Measurements from ENCODE around the gene CCDC85C. TPM values are rescaled to one million over a fixed set of nuclear protein-coding genes. Genes with fewer than 3 reads are reported as not detected.

CCDC85C gene
- total and polyA plus RNA-seq, 4 experiments from 2014 or later = 0.36 to 14.4 (median 7.9) TPM

- no peak overlapping the region for H3K27ac Mint-ChIP-seq
- H3K36me3 Mint-ChIP-seq = no peaks in the 10 kb centered on the region
- no peak overlapping the region for H3K4me3 Mint-ChIP-seq
- Histone ChIP-seq H3K4me1 (ENCODE audit: insufficient read depth, low read length) (no peaks in the 10 kb centered on the region), H3K9me3 (ENCODE audit: control insufficient read depth in 1 of 2, low read length in 2 of 2) (no peaks in the 10 kb centered on the region), H3K27me3 (ENCODE audit: insufficient read depth, low read length) (no peaks in the 10 kb centered on the region), H3K27ac (ENCODE audit: low read depth, low read length) (no peak overlapping the region), H3K36me3 (ENCODE audit: insufficient read depth, low read length) (no peaks in the 10 kb centered on the region), H3K4me3 (ENCODE audit: low read length in 2 of 2) (no peak overlapping the region)
- CTCF ChIA-PET (ENCODE audit: partially characterized antibody) = no interaction called here
- peaks cover 0 to 1% of the 10 kb centered on the region in 2 donors for H3K27me3 Mint-ChIP-seq
- H3K9me3 Mint-ChIP-seq = no peaks in the 10 kb centered on the region
- peaks cover 0 to 23% (median 5%) of the 10 kb centered on the region in 4 donors for H3K4me1 Mint-ChIP-seq
- no peak for DNase-seq
- POLR2A ChIA-PET (ENCODE audit: partially characterized antibody) = no interaction called here
- intact Hi-C loops (cut with micrococcal nuclease) = no loop called here
Measured at GRCh38 chr14:99548871-99549515, 55.0 kb downstream of the CCDC85C start.

DNA sequence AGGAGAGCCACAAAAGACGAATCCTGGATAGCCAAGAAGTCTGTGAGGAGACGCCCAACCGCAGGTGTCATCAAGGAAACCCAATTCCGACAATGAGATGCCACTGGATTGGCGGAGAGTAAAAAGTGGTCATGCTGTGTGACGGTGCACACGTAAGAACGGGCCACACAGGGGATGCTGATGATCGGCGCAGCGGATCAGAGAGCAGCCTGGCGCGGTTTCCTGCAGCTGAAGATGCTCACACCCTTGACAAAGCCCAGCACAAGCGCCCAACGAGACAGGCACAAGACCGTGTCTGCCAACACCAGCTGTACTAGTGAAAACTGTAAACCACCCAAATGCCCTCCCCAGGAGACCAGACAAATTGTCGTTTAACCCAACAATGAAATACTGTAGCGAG, 55.8 kb downstream of the CCDC85C start:
- no peaks in the 10 kb centered on the region for H3K9me3 ChIP-seq (ENCODE audit: control insufficient read depth in 1 of 2, low read length in 2 of 2)
- Mint-ChIP-seq H3K27me3 (peaks cover 0 to 1% of the 10 kb centered on the region in 2 donors), H3K36me3 (no peaks in the 10 kb centered on the region), H3K4me1 (peaks cover 2 to 29% (median 7%) of the 10 kb centered on the region in 4 donors), H3K9me3 (no peaks in the 10 kb centered on the region), H3K4me3 (no peak overlapping the region), H3K27ac (no peak overlapping the region)
- no peaks in the 10 kb centered on the region for H3K4me1 ChIP-seq (ENCODE audit: insufficient read depth, low read length)
- H3K36me3 ChIP-seq (ENCODE audit: insufficient read depth, low read length) = no peaks in the 10 kb centered on the region
- H3K4me3 ChIP-seq (ENCODE audit: low read length in 2 of 2) = no peak overlapping the region
- POLR2A ChIA-PET (ENCODE audit: partially characterized antibody) = no interaction called here
- H3K27me3 ChIP-seq (ENCODE audit: insufficient read depth, low read length) = no peaks in the 10 kb centered on the region
- CTCF ChIA-PET (ENCODE audit: partially characterized antibody) = interaction anchor here (0.6 kb wide), 1 partner anchor 44 kb away, joined by 3 read pairs; no protein-coding TSS in a partner anchor
- intact Hi-C loops (cut with micrococcal nuclease) = no loop called here
- DNase-seq = no peak
- H3K27ac ChIP-seq (ENCODE audit: low read depth, low read length) = no peak overlapping the region

GRCh38 chr14:99546234-99546879, 57.6 kb downstream of the CCDC85C start:
- Mint-ChIP-seq H3K9me3 (no peaks in the 10 kb centered on the region), H3K4me1 (peaks cover 5 to 39% (median 11%) of the 10 kb centered on the region in 4 donors), H3K4me3 (no peak overlapping the region), H3K27me3 (peaks cover 0 to 1% of the 10 kb centered on the region in 2 donors), H3K36me3 (no peaks in the 10 kb centered on the region), H3K27ac (no peak overlapping the region)
- no peak overlapping the region for H3K27ac ChIP-seq (ENCODE audit: low read depth, low read length)
- H3K9me3 ChIP-seq (ENCODE audit: control insufficient read depth in 1 of 2, low read length in 2 of 2) = no peaks in the 10 kb centered on the region
- ChIA-PET CTCF (ENCODE audit: partially characterized antibody) (no interaction called here), POLR2A (ENCODE audit: partially characterized antibody) (no interaction called here)
- no peak for DNase-seq
- no peak overlapping the region for H3K4me3 ChIP-seq (ENCODE audit: low read length in 2 of 2)
- H3K27me3 ChIP-seq (ENCODE audit: insufficient read depth, low read length) = no peaks in the 10 kb centered on the region
- H3K36me3 ChIP-seq (ENCODE audit: insufficient read depth, low read length) = no peaks in the 10 kb centered on the region
- intact Hi-C loops (cut with micrococcal nuclease) = no loop called here
- no peaks in the 10 kb centered on the region for H3K4me1 ChIP-seq (ENCODE audit: insufficient read depth, low read length)

DNA sequence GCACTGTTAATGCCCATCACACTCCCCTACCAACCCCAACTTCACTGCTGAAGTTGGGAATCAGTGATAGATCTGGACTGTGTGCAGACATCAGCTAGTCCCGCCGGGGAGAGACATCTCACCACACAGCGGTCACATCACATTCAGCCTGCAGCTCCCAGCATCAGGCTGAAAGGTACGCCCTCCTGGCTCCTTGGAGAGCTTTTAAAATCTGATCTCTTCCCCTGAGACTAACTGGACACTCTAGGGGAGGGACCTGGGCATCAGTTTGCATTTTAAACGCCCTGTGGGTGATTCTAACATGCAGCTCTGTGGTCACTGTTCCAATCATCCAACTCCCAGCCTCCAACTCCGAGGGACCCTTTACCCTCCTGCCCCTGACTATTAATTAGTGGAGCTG, 58.4 kb downstream of the CCDC85C start:
- Histone ChIP-seq H3K4me3 (ENCODE audit: low read length in 2 of 2) (no peak overlapping the region), H3K4me1 (ENCODE audit: insufficient read depth, low read length) (no peaks in the 10 kb centered on the region), H3K9me3 (ENCODE audit: control insufficient read depth in 1 of 2, low read length in 2 of 2) (no peaks in the 10 kb centered on the region), H3K27ac (ENCODE audit: low read depth, low read length) (no peak overlapping the region), H3K36me3 (ENCODE audit: insufficient read depth, low read length) (no peaks in the 10 kb centered on the region), H3K27me3 (ENCODE audit: insufficient read depth, low read length) (no peaks in the 10 kb centered on the region)
- no peak for DNase-seq
- Mint-ChIP-seq H3K27ac (peak overlapping the region in 1 of 7 donors; percentile 0), H3K4me3 (no peak overlapping the region), H3K27me3 (no peaks in the 10 kb centered on the region), H3K4me1 (peaks cover 6 to 41% (median 12%) of the 10 kb centered on the region in 4 donors), H3K36me3 (no peaks in the 10 kb centered on the region), H3K9me3 (no peaks in the 10 kb centered on the region)
- CTCF ChIA-PET (ENCODE audit: partially characterized antibody) = interaction anchor here (1.4 kb wide), 1 partner anchor 83 kb away, joined by 3 read pairs; no protein-coding TSS in a partner anchor
- POLR2A ChIA-PET (ENCODE audit: partially characterized antibody) = no interaction called here
- intact Hi-C loops (cut with micrococcal nuclease) = no loop called here

DNA sequence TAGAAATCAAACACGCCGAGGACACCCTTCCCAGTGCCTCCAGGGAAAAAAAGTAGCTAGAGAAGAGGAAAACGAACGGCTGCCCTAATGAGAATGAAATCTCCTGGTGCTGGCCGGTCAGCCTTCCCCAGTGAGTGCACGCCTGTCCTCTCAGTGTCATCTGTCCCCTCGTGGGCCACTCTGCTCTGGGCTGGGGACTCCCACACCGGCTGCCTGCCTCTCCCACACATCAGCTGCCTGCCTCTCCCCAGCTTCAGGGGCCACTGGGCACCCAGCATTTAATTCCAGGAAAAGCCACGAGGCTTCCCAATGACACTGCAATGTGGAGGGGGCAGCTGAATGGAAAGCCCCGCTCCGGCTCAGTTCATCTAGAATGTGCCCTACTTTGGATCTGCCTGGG, 59.0 kb downstream of the CCDC85C start:
- Mint-ChIP-seq H3K4me1 (peaks cover 6 to 40% (median 12%) of the 10 kb centered on the region in 4 donors), H3K27ac (peak overlapping the region in 1 of 7 donors; percentile 0), H3K27me3 (no peaks in the 10 kb centered on the region), H3K9me3 (peaks cover 0 to under 1% (median 0%) of the 10 kb centered on the region in 8 donors), H3K4me3 (no peak overlapping the region), H3K36me3 (no peaks in the 10 kb centered on the region)
- H3K36me3 ChIP-seq (ENCODE audit: insufficient read depth, low read length) = no peaks in the 10 kb centered on the region
- ChIA-PET POLR2A (ENCODE audit: partially characterized antibody) (no interaction called here), CTCF (ENCODE audit: partially characterized antibody) (interaction anchor here (1.4 kb wide), 1 partner anchor 83 kb away, joined by 3 read pairs; no protein-coding TSS in a partner anchor)
- intact Hi-C loops (cut with micrococcal nuclease) = no loop called here
- DNase-seq = no peak
- H3K9me3 ChIP-seq (ENCODE audit: control insufficient read depth in 1 of 2, low read length in 2 of 2) = no peaks in the 10 kb centered on the region
- H3K4me3 ChIP-seq (ENCODE audit: low read length in 2 of 2) = no peak overlapping the region
- no peak overlapping the region for H3K27ac ChIP-seq (ENCODE audit: low read depth, low read length)
- H3K27me3 ChIP-seq (ENCODE audit: insufficient read depth, low read length) = no peaks in the 10 kb centered on the region
- no peaks in the 10 kb centered on the region for H3K4me1 ChIP-seq (ENCODE audit: insufficient read depth, low read length)

DNA sequence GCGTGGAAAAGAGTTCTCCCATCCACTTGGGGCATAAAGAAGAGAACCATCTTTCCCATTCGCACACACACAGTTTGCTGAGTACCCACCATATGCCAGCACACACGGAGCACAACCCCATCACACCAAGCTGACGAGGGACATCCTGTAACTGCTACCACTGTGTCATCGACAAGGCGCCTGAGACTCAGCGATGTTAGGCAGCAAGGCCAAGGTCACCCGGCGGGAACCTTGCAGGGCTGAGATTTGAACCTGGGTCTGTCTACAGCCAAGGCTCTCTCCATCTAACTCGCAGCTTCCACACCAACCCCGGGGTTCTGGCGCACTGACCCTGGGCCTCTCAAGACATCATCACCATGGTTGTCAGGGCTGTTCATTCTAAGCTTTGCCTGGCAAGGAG, 60.0 kb downstream of the CCDC85C start:
- CTCF ChIA-PET (ENCODE audit: partially characterized antibody) = no interaction called here
- Histone ChIP-seq H3K4me1 (ENCODE audit: insufficient read depth, low read length) (no peaks in the 10 kb centered on the region), H3K36me3 (ENCODE audit: insufficient read depth, low read length) (no peaks in the 10 kb centered on the region), H3K4me3 (ENCODE audit: low read length in 2 of 2) (no peak overlapping the region), H3K27ac (ENCODE audit: low read depth, low read length) (no peak overlapping the region), H3K9me3 (ENCODE audit: control insufficient read depth in 1 of 2, low read length in 2 of 2) (no peaks in the 10 kb centered on the region), H3K27me3 (ENCODE audit: insufficient read depth, low read length) (no peaks in the 10 kb centered on the region)
- DNase-seq = no peak
- Mint-ChIP-seq H3K4me1 (peaks cover 6 to 32% (median 12%) of the 10 kb centered on the region in 4 donors), H3K4me3 (no peak overlapping the region), H3K27ac (no peak overlapping the region), H3K9me3 (peaks cover 0 to 2% (median 0%) of the 10 kb centered on the region in 8 donors), H3K36me3 (no peaks in the 10 kb centered on the region), H3K27me3 (no peaks in the 10 kb centered on the region)
- intact Hi-C loops (cut with micrococcal nuclease) = no loop called here
- POLR2A ChIA-PET (ENCODE audit: partially characterized antibody) = no interaction called here

GRCh38 chr14:99543370-99543769, 60.6 kb downstream of the CCDC85C start:
- Mint-ChIP-seq H3K36me3 (no peaks in the 10 kb centered on the region), H3K4me3 (no peak overlapping the region), H3K9me3 (peaks cover 0 to 2% (median 0%) of the 10 kb centered on the region in 8 donors), H3K4me1 (peaks cover 6 to 32% (median 12%) of the 10 kb centered on the region in 4 donors), H3K27me3 (no peaks in the 10 kb centered on the region), H3K27ac (no peak overlapping the region)
- Histone ChIP-seq H3K9me3 (ENCODE audit: control insufficient read depth in 1 of 2, low read length in 2 of 2) (no peaks in the 10 kb centered on the region), H3K4me3 (ENCODE audit: low read length in 2 of 2) (no peak overlapping the region), H3K27me3 (ENCODE audit: insufficient read depth, low read length) (no peaks in the 10 kb centered on the region), H3K27ac (ENCODE audit: low read depth, low read length) (no peak overlapping the region), H3K4me1 (ENCODE audit: insufficient read depth, low read length) (no peaks in the 10 kb centered on the region), H3K36me3 (ENCODE audit: insufficient read depth, low read length) (no peaks in the 10 kb centered on the region)
- ChIA-PET CTCF (ENCODE audit: partially characterized antibody) (no interaction called here), POLR2A (ENCODE audit: partially characterized antibody) (interaction anchor here (0.5 kb wide), 1 partner anchor 97 kb away, joined by 3 read pairs; no protein-coding TSS in a partner anchor)
- no peak for DNase-seq
- intact Hi-C loops (cut with micrococcal nuclease) = no loop called here
